Astrocyte of the spinal cord (primary cell): ENCODE results near the gene PPOX.

ENCODE experiments used
- DNase-seq: peaks from one replicate; pipeline ENCODE4 v3.0.0; 2011; ENCODE audit warnings: low read depth, low spot score
- H3K4me3 ChIP-seq: 2 replicates; pipeline ENCODE4 v1.5.1; 2011; ENCODE audit warnings: low read depth, mild to moderate bottlenecking, low read length, moderate library complexity
- CTCF ChIP-seq: IDR thresholded peaks from 2 replicates; pipeline ENCODE4 v1.5.1; 2012; ENCODE audit warnings: low read depth, mild to moderate bottlenecking, low read length, inconsistent platforms
- in situ Hi-C: cut with HindIII; loops from 2 replicates; pipeline ENCODE4 v1.10.0; 2017; ENCODE audit warnings: low sequenced_read_pairs

PPOX gene

GRCh38 chr1:161195171-161195570, 28.9 kb downstream of the PPOX start:
- in situ Hi-C loops, result no loop called here
- H3K4me3 ChIP-seq, result no peak overlapping the region

GRCh38 chr1:161196111-161196510, 29.9 kb downstream of the PPOX start:
- TF ChIP-seq CTCF, result no peak
- no peak for DNase-seq
- in situ Hi-C loops, result no loop called here
- H3K4me3 ChIP-seq, result no peak overlapping the region

More at GRCh38 chr1:161195171-161195570, 28.9 kb downstream of the PPOX start:
- no peak for TF ChIP-seq CTCF
- no peak for DNase-seq

- peak; percentile 65 for DNase-seq
- TF ChIP-seq CTCF, result no peak
- H3K4me3 ChIP-seq, result peak overlapping the region; percentile 9
- in situ Hi-C loops, result no loop called here
These were observed 30.6 kb downstream of the PPOX start for GRCh38 chr1:161196521-161197451.

- H3K4me3 ChIP-seq, result peak overlapping the region; percentile 32
- DNase-seq, result peak; percentile 42
- no peak for TF ChIP-seq CTCF
- in situ Hi-C loops, result no loop called here
These were observed 31.5 kb downstream of the PPOX start for GRCh38 chr1:161197560-161198193.

GRCh38 chr1:161198194-161198896, 32.1 kb downstream of the PPOX start:
- TF ChIP-seq CTCF, result peak; percentile 18
- DNase-seq, result peak; percentile 39
- in situ Hi-C loops, result no loop called here
- H3K4me3 ChIP-seq, result peak overlapping the region; percentile 32

GRCh38 chr1:161198897-161199431, 32.7 kb downstream of the PPOX start, which contains the start of gene ADAMTS4:
ADAMTS4 (minus strand) TSS chr1:161199054; CDS start chr1:161198627, 427 bp downstream.
- in situ Hi-C loops, result no loop called here
- peak within 1 kb of the TSS; percentile 32 for H3K4me3 ChIP-seq
- TF ChIP-seq CTCF, result no peak
- DNase-seq, result peak; percentile 46
